NCI-H2107 treated with DMSO at 0.1 percent for 48 hours (cell line): ENCODE results near the gene SLC30A10.
"Not testable (repeated sequence)": the region's sequence is repeated elsewhere in the genome, so short reads cannot be mapped to it uniquely, and the experiment has no call there.

ENCODE experiments used
- DNase-seq: peaks from one replicate; lab custom pipeline; 2025; ENCODE audit not compliant: unreplicated experiment; lab: John Stamatoyannopoulos, UW

SLC30A10 gene

DNA sequence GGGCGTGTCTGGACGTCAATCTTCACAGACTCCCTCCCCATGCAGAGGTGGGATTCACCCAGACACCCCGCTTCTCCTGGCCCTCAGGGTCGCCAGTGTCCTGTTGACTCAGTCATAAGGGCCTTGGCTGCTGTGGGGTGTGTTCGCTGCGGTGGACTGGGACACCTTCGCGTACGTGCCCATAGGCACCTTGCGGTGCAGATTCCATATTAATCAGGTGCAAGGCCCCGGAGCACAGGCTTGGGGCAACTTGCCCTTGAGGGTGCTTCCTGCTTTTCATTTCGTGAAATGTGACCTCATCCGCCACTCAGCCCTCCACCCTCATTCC is 398 bp upstream of the SLC30A10 start:
- DNase-seq = no peak

DNA sequence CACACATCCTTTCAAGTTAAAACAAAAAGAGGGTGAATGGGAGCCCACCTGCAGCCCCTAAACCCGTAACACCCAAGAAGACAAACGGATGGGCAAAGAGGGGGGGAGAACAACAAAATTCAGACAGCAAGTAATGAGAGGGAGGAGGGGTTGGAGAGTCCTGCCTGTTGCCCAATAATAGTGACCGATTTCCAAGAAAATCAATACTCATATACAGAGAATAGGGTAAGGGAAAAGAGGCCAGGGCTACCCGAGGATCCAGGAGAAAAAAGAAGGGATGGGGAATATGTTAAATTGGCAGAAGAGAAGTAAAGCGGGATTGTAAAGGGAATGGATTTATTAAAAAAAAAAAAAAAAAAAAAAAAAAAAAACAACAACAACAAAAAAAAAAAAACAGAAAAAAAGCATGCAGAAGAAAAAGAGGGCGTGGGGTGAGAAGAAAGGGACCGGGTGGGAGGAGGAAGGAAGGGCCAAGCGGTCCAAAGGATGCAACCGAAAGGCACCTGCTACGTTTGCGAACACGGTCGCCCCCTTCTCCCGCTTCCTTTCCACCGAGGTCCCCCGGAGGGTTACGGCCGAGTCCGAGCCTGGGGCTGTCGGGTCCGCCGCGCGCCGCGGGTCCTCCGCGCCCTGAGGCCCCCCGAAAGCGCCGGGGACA is 930 bp downstream of the SLC30A10 start:
- DNase-seq = no peak

DNA sequence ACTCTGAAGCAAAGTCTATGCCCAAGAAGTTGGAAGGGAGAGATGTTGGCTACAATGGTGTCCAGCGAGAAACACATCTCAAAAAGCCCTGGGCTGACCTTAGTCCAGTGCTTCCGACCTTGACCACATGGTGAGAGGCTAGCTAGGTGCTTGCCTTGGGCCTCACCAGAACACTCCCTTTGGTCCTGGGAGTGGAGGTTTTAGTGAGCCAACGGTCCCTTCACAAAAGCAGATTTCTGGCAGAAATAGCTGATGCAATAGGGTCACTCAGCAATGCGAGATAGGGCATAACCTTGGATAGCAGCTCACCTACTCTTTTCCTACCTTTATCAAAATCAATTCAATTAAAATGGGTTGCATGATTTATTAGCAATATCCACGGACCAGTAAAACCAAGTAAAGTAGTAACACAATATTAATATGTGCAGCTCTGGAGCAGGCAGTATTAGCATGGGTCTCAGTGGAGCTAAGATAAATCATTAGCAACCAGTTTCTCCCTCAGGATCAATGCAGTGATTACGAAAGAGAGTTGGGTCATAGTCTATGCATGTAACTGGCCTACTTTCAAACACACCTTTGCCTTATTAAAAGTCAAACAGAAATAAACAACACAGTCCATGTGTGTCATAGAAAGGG is 1.9 kb downstream of the SLC30A10 start:
- no peak for DNase-seq

DNA sequence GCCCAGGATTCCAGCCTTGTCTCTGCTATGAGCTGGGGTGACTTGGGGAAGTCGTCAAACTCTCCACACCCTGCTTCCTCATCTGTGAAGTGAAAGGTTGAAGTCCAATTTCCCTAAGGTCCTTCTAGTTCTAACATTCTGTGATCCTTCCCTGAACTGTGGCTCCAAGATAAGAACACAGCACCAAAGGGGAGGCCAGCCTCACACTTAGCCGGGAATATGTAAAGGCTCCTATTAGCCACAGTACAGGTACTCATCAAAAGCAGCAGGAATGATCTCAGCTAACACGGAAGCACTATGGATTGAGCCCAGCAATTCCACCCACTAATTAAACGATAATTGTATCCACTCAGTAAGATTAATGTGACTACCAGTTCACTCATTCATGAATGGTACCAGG is 4.0 kb downstream of the SLC30A10 start:
- DNase-seq = no peak

DNA sequence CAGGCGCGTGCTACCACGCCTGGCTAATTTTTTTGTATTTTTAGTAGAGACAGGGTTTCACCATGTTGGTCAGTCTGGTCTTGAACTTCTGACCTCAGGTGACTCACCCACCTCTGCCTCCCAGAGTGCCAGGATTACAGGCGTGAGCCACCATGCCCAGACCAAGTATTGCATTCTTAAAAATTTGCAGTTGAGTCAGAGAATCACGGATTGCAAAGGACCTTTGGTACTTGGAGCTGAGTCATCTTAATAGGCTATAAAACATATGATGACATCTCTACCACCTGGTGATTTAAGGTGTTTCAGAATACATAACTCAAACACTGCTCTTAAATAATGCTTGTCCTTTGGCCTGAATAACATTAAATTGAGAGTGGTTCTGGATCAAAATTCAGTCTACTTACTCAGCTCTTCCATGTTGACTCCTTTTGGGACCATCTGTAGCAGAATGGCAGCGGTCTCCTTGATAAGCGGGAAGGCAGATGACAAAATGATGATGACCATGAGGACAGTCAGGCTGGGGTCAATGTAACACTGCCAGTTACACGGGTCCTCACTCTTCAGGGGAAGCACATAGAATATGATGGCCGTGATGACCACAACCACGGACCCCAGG is 10.4 kb downstream of the SLC30A10 start:
- no peak for DNase-seq

DNA sequence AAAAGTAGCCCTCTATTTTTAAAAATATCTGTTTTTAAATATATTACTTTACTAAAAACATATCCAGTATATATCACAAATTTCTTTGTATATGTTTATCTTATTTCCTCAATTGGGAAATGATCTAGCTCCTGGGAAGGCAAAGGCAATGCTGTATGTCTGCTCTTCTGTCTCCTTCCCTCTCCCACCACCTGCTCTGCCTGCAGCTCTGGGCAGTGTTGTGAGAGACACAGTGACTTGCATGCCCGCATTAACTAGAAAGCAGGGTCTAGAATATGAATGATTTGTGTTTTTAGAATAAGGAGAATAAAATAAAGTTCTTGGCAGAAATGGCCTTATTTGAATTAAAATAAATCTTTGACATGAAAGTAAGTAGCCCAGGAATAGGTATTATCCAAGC is 11.1 kb downstream of the SLC30A10 start:
- no peak for DNase-seq

DNA sequence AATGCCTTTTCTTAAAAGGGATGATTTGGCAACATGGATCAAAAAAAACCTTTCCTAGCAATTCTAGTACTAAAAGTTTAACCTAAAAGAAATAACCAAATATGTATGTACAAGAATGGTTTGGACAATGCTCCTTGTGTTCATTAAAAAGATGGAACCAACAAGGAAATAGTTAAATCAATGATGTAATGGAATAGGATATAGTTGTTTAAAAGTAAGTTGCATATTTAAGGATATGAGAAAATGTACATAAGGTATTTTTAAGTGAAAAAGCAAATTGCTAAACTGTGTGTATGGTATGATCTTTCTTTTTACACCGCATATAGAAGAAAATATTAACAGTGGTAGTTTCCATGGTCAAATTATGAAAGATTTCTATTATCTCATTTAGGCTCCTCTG is 12.1 kb downstream of the SLC30A10 start:
- DNase-seq = no peak

DNA sequence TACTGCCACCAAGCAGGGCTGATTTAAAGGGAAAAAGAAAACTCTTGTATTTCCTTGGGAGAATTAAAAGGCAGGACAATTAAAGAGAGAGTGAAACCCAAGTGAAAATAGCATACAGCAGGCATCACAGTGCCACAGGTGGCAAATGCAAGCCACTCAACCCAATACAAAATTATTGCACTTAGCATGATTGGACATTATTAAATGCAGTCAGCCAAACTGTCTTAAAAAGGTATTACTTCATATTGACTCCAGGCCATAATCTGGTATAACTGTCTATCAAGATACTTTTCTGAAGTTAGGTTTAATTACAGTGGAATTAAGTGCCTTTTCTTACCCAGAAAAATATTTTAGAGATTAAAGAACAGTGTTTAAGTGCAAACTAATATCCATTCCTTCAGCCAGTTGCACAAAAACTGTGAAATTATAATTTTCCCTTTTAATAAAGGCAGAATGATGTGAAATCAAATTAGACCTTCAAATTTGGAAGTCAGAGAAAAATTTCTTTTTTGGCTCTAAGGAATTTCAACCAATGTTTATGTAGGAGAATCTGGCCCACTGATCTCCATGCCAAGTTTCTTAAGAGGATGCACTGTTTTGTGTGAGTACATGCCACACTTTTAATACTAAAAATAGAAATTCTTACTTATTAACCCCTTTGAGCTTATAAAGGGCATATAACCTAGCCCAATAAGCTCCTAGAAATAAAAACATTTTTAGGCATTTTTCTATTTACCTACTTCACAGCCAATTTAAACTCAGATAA is 15.2 kb downstream of the SLC30A10 start:
- no peak for DNase-seq

DNA sequence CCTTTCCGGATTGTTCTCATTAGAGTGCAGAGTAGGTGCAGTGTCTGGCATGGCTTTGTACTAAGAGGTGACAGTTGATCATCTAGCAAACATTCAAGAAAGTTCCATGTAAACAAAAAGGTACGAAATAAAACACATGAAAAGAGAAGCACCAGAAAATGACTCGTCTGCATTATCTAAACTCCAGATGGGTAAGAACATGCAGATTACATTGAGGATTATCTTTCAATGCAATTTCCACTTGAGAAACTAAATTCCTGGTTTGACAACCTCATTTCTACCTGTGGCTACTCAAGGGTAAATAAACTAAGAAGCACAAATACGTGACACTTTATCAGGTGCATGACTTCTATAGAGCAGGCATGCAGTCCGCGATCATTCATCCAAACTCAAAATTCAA is 17.6 kb downstream of the SLC30A10 start:
- DNase-seq = no peak

DNA sequence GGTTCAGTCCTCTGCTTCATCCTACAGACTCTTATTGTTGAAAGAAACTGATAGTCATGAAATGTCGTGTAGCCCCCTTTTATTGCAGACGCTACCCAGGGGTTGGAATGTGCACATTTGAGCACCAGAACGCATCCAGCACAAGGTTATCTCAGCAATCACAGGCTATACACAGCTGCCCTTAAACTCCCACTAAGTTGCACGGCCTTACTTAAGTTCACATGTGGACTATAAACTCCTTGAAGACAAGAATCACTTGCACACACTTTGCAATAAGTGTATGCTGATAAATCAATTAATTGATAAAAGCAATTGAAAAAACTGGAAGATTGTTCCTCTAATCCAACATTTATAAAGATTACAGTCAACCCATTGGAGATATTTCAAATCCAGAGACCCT is 18.9 kb downstream of the SLC30A10 start:
- DNase-seq = no peak

DNA sequence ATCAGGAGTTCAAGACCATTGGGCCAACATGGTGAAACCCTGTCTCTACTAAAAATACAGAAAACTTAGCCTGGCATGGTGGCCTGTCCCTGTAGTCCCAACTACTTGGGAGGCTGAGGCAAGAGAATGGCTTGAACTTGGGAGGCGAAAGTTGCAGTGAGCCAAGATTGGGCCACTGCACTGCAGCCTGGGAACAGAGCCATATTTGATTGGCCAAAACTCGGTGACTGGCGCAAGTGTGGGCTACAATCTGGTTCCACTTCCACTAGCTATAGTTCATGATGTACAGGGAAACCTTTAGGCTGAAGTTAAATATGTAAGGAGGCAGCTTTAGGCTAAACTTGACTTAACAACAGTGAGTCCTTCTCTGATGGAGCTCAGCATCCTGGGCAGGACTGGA is 20.2 kb downstream of the SLC30A10 start:
- no peak for DNase-seq

DNA sequence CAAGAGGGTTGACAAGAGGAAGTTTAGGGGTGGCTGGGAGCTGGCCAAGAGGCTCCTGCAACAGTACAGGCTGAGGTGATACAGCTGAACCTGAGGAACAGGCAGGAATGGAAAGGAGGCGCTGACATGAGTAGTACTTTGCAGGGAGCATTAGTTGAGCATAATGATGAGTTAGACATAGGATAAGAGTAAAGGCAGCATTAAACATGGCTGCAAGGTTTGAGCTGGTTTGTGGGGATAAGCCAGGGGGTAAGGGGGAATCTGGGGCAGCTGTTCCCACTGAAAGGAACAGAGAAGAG is 20.6 kb downstream of the SLC30A10 start:
- no peak for DNase-seq

DNA sequence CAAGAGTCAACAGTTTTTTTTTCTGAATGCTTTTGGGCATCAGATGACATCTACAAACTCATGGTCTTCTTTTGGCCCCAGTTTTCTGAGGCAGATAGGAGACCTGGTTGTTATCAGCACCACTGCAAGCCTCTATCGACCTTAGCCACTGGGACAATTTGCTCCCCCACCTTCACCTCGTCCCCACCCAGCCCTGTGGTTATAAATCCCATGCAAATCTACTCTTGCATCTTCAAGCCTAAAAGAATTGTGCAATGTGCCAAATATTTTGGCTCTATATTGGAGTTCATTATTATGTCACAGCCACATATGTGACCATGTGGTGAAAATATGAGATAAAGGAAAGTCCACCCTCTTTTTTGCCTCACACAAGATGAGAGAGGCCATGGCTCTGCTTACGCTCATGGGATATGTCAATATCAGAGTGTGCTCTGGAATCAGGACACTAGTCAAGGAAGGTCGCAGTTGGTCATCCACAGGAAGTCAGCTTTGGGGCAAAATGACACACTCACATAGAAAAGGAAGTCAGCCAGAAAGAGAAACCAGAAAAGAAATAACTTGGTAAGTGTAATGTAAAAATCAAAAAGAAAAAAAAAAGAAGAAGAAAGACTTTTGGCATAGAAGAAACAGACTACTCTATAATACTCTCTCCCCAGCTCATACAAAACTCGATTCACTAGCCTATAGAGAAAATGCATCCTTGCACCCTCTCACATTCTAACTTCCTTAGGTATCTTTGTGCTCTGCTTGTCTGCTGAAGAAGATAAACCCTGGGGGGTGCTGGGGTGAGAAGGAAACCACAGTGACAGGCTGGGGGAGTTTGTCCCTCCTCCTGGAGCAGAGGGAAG is 21.2 kb downstream of the SLC30A10 start:
- DNase-seq = no peak

DNA sequence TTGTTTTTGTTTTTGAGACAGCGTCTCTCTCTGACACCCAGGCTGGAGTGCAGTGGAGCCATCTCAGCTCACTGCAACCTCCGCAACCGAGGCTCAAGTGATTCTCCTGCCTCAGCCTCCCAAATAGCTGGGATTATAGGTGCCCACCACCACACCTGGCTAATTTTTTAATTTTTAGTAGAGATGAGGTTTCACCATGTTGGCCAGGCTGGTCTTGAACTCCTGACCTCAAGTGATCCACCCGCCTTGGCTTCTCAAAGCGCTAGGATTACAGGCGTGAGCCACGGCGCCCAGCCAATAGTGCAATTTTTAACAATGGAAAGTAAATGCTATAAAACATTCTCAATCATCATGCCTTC is 21.8 kb downstream of the SLC30A10 start:
- not testable (repeated sequence) for DNase-seq

DNA sequence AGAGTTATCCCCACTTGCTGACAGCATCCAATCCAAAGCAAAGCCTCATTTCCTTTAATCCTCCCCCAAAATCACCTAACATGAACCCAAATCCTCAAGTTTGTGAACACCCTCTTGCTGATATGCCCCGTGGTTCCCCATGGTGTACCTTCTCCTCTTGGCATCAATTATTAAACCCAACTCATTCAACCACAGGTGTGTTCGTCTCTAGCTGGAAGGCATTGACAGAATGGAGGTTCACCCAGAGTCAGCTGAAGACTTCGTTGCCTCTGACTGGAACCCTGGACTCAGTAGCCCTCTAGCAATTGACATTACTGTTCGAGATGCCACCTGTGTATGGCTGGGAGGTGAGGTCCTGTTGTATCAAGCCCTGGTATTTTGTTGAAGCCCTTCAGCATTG is 22.8 kb downstream of the SLC30A10 start:
- no peak for DNase-seq

DNA sequence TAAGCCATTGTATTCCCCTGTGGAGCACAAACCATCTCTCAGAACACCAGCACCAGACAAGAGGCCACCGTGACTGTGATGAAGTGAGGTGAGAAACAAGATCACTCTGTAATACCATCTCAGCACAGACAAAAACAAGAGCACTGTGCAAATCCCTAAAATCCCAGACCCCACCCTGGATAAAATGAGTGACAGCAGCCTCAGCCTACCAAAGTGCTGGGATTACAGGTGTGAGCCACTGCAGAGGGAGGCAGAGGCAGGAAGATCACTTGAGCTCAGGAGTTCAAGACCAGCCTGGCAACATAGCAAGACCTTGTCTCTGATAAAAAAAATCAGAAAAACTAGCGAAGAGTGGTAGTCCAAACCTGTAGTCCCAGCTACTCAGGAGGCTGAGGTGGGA is 23.4 kb downstream of the SLC30A10 start:
- no peak for DNase-seq

DNA sequence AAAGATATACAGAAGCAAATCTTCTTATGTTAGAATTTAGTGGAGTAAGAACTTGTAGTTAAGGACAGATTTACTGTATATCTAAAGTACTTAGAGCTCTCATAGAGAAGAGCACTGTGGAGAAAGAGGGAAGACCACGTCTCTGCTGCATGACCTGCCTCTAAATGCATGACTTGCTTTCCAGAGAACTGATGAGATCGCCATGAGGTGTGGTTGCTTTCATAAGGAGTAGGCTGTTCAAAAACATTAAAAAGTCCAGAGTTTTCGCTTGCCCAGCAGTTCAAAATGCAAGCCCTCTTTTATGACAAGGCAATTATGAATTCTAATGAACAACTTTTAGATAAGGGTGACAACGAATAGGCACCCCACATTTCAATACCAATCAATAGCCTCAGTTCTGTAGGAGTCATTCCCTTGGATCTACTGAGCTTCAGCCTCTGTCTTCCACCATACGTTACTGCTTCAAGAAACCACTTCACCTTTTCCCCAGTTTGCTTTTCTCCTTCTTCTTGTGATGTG is 24.9 kb downstream of the SLC30A10 start:
- DNase-seq = no peak

DNA sequence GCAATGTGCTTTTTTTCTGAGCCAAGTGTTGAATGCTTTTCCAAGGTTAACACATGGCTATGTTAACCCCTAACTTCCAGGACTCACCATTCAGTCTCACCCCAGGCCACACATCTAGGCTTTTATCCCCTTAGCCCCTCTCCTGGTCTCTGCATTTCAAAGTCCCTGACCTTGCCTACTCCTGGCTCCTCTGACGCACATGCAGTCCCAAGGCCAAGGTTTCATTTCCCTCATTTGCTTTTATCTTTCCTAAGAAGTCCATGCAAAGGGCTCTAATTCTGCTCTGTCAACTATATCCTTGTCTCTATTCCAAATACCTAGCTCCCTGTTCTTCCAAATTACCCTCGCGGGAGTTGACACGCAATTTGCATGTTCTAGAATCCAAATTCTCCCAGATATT is 25.4 kb downstream of the SLC30A10 start:
- no peak for DNase-seq

DNA sequence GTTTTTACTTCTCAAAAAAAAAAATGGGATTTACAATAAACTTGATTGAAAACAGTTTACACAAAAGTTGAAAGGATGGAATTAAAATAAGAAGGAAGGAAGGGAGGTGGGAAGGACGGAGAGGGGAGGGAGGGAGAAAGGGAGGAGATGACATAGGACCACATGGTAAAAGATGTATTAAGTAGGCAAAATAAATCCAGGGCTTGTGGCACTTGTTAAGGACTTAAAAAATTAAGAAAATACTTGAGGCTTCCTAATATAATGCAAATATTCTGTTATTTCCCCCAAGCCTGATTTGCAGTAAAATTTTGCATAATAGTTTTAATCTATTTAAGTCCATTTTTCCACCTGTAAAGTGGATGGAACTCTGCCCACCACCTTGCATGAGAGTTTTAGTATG is 27.5 kb downstream of the SLC30A10 start:
- DNase-seq = no peak

DNA sequence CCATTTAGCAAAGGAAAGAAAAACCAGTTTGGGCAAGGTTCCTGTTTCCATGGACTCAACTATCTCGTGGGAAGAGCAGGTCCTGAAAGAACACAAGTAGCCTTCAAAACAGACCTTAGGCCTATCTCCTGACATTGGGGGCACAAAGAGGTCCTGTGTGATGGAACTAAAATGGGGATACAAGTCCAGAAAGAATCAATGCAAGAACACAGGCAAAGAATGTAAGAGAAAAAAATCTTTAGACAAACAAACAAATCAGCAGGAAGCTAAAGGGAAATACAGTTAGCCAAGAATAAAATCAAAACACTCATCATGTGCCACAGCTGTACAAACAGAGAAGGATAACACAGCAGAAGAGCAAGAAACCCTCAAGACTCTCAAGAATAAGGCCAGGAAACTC is 28.2 kb downstream of the SLC30A10 start:
- DNase-seq = no peak

DNA sequence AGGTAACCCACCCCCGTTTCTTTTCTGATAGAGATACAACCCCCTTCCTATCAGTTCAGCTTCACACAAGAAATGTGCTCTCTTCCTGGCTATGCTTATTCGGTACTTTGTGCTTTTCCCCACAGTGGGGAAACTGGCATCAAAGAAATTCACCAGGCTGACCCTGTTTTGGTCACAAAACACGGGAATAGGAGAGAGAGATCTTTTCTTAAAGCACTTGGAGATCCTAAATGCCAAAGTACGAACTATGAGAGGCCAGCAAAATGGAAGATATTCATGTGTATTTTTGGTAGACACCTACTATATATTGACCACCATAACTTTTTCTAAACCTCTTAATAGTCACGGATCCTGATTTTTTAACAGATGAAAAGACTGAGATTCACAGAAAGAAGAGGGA is 30.0 kb downstream of the SLC30A10 start:
- no peak for DNase-seq
